K562 (cell line): ENCODE data around the gene MAP1A. TPM values are rescaled to one million over a fixed set of nuclear protein-coding genes. Genes with fewer than 3 reads are reported as not detected.
A peak's percentile ranks its signal among the peaks of the same experiment; 100 is the strongest.

Source experiments
- ATAC-seq: fragments of 200-7000 bp; cut with Tn5 transposase; 3 replicates; pipeline ENCODE4 v1.9.1; 2020; ENCODE audit warnings: moderate library complexity
- BruUV-seq: library from RNA; stranded (reverse); fragments of 400-500 nt; replicated peaks from 2 replicates; lab custom pipeline; 2021; lab: Mats Ljungman, UMichigan
- CTCF ChIA-PET: fragments of 300-600 bp; formaldehyde crosslinking; extraction: SDS; loops from one replicate; lab custom pipeline; 2021; ENCODE audit warnings: low intra/inter-chr PET ratio; lab: Yijun Ruan, JAX
- POLR2A ChIA-PET: fragments of 300-600, 350-650 bp; sonication (Branson Sonifier 250); formaldehyde crosslinking; extraction: SDS; loops from one replicate; lab custom pipeline; 2021; ENCODE audit warnings: antibody characterized with exemption, inconsistent platforms; lab: Yijun Ruan, JAX
- DNase-seq, 4 experiments: peaks; one replicate each; pipeline versions ENCODE4 v3.0.0 to v3.0.0-alpha.2; 2011 to 2018; ENCODE audit warnings: low spot score in 3 of 4, mixed read lengths in 3 of 4; ENCODE audit errors: extremely low read depth in 1 of 4
- FAIRE-seq: peaks from 2 replicates; lab custom pipeline; 2011; peaks lifted over from hg19 to GRCh38; lab: Jason Lieb, UNC
- H2AFZ ChIP-seq: 2 replicates; pipeline ENCODE4 v1.6.0; 2011; ENCODE audit warnings: low read depth, low read length, control low read depth, inconsistent platforms
- H3K27ac ChIP-seq: fragments of 200-600 bp; 3 replicates; pipeline ENCODE4 v1.8.0; 2011; ENCODE audit warnings: low read depth, mild to moderate bottlenecking, control low read depth, inconsistent platforms, low read length, moderate library complexity, mixed read lengths; ENCODE audit errors: extremely low read depth
- H3K27me3 ChIP-seq, 2 experiments: fragments of 300-600 bp in 1 of 2; 2 replicates in 1 of 2; 3 replicates in 1 of 2; pipeline versions ENCODE4 v1.6.0 to v1.8.0; 2011; ENCODE audit warnings: inconsistent platforms in 2 of 2, low read length in 2 of 2, mild to moderate bottlenecking in 1 of 2, mixed read lengths in 1 of 2, moderate library complexity in 1 of 2; ENCODE audit not compliant: control insufficient read depth in 2 of 2, insufficient read depth in 2 of 2
- H3K36me3 ChIP-seq: fragments of 300-600 bp; 3 replicates; pipeline ENCODE4 v1.8.0; 2011; ENCODE audit warnings: mild to moderate bottlenecking, low read length, inconsistent platforms; ENCODE audit not compliant: control insufficient read depth, insufficient read depth
- H3K4me1 ChIP-seq, 2 experiments: fragments of 200-600 bp in 1 of 2; replicated peaks in 1 of 2; 2 replicates in 1 of 2; 3 replicates in 1 of 2; pipeline versions ENCODE4 v1.5.1 to v1.8.0; 2011; ENCODE audit warnings: inconsistent platforms in 2 of 2, low read length in 2 of 2, mild to moderate bottlenecking in 1 of 2, mixed read lengths in 1 of 2, moderate library complexity in 1 of 2; ENCODE audit not compliant: control insufficient read depth in 2 of 2, insufficient read depth in 2 of 2
- H3K4me2 ChIP-seq: 2 replicates; pipeline ENCODE4 v1.6.1; 2011; ENCODE audit warnings: low read length, control low read depth, inconsistent platforms, mixed read lengths; ENCODE audit not compliant: insufficient read depth
- H3K4me3 ChIP-seq: fragments of 200-600 bp; sonication (generic), shearing (Covaris generic); 2 replicates; pipeline ENCODE4 v1.5.1; 2016; ENCODE audit warnings: control low read depth, inconsistent platforms
- H3K79me2 ChIP-seq: fragments of 200-600 bp; 3 replicates; pipeline ENCODE4 v1.8.0; 2011; ENCODE audit warnings: low read length, inconsistent platforms; ENCODE audit not compliant: control insufficient read depth, insufficient read depth
- H3K9ac ChIP-seq, 2 experiments: 2 replicates each; pipeline versions ENCODE4 v1.6.0 to v1.6.1; 2011; ENCODE audit warnings: low read depth in 2 of 2, low read length in 2 of 2, control low read depth in 1 of 2, inconsistent platforms in 1 of 2, mild to moderate bottlenecking in 1 of 2, mixed read lengths in 1 of 2; ENCODE audit not compliant: insufficient read depth in 1 of 2
- H3K9me1 ChIP-seq: one replicate; pipeline ENCODE4 v1.6.0; 2011; ENCODE audit warnings: inconsistent platforms, mild to moderate bottlenecking, low read length, moderate library complexity; ENCODE audit not compliant: control insufficient read depth, insufficient read depth
- H3K9me3 ChIP-seq: replicated peaks from 2 replicates; pipeline ENCODE4 v1.5.1; 2011; ENCODE audit warnings: low read depth, low read length, inconsistent platforms; ENCODE audit not compliant: control insufficient read depth, insufficient read depth
- H4K20me1 ChIP-seq: replicated peaks from 2 replicates; pipeline ENCODE4 v1.6.1; 2011; ENCODE audit warnings: low read length, inconsistent platforms, mixed read lengths; ENCODE audit not compliant: control insufficient read depth, insufficient read depth
- ARNT ChIP-seq, 2 experiments: fragments of 450-650 bp; IDR thresholded peaks; 2 replicates each; pipeline ENCODE4 v1.6.1; 2016; ENCODE audit warnings: mild to moderate bottlenecking in 1 of 2
- DDX20 ChIP-seq: fragments of 450-650 bp; IDR thresholded peaks from 2 replicates; pipeline ENCODE4 v1.6.1; 2016; ENCODE audit warnings: missing genetic modification characterization, low read depth, mild to moderate bottlenecking, missing compliant biosample characterization, moderate library complexity
- FOXA1 ChIP-seq: fragments of 450-650 bp; IDR thresholded peaks from 2 replicates; pipeline ENCODE4 v1.6.1; 2016; ENCODE audit warnings: mild to moderate bottlenecking, borderline replicate concordance
- HDAC6 ChIP-seq: IDR thresholded peaks from 2 replicates; pipeline ENCODE4 v1.6.1; 2012; ENCODE audit warnings: low read depth, mild to moderate bottlenecking, control low read depth, inconsistent platforms, low read length, moderate library complexity
- HNRNPH1 ChIP-seq: fragments of 200-400 bp; formaldehyde crosslinking; optimal IDR thresholded peaks from 2 replicates; pipeline ENCODE3; 2017; ENCODE audit warnings: low read depth, mild to moderate bottlenecking, low read length, moderate library complexity
- IFI16 ChIP-seq: fragments of 250-450 bp; sonication (Bioruptor Pico); IDR thresholded peaks from 2 replicates; pipeline ENCODE4 v2.1.2; 2022; ENCODE audit warnings: mild to moderate bottlenecking, inconsistent platforms
- NFIC ChIP-seq: fragments of 450-650 bp; IDR thresholded peaks from 2 replicates; pipeline ENCODE4 v1.6.1; 2017; ENCODE audit warnings: mild to moderate bottlenecking, inconsistent platforms
- NFIX ChIP-seq: fragments of 250-450 bp; sonication (Bioruptor Pico); IDR thresholded peaks from 2 replicates; pipeline ENCODE4 v1.4.0; 2020; ENCODE audit warnings: low read depth, mild to moderate bottlenecking, moderate library complexity
- NFYB ChIP-seq: IDR thresholded peaks from 2 replicates; pipeline ENCODE4 v1.6.1; 2011; ENCODE audit warnings: mild to moderate bottlenecking, moderate library complexity; ENCODE audit not compliant: insufficient read length; ENCODE audit errors: extremely low read depth
- RBM39 ChIP-seq: fragments of 200-400 bp; formaldehyde crosslinking; optimal IDR thresholded peaks from 2 replicates; pipeline ENCODE3; 2018; ENCODE audit warnings: low read depth, low read length
- SMARCA5 ChIP-seq: fragments of 450-650 bp; IDR thresholded peaks from 2 replicates; pipeline ENCODE4 v1.6.1; 2016
- SOX6 ChIP-seq: fragments of 450-650 bp; IDR thresholded peaks from 2 replicates; pipeline ENCODE4 v1.6.1; 2014; ENCODE audit warnings: mild to moderate bottlenecking
- STAT5A ChIP-seq: IDR thresholded peaks from 2 replicates; pipeline ENCODE4 v1.6.1; 2012; ENCODE audit warnings: low read length, inconsistent platforms, borderline replicate concordance
- TCF7L2 ChIP-seq: fragments of 150-350 bp; IDR thresholded peaks from 2 replicates; pipeline ENCODE4 v1.6.1; 2016; ENCODE audit warnings: low read depth, mild to moderate bottlenecking, low read length, moderate library complexity
- ZNF398 ChIP-seq: fragments of 250-450 bp; sonication (Bioruptor Pico); IDR thresholded peaks from 2 replicates; pipeline ENCODE4 v1.8.0; 2021; ENCODE audit warnings: moderate library complexity, mild to moderate bottlenecking, inconsistent platforms
- WGBS: fragments of 100-300 bp; shearing (Covaris generic); methylation state at CpG from one replicate; pipeline ENCODE4 v1.1.6; 2016; ENCODE audit warnings: low coverage, mixed read lengths; ENCODE audit not compliant: insufficient coverage; ENCODE audit errors: missing lambda C conversion rate; 5-methylcytosine and 5-hydroxymethylcytosine counted together
- in situ Hi-C: fragments of 300-500 bp; cut with MboI; formaldehyde crosslinking; loops from 4 replicates; pipeline ENCODE4 v1.15.0; 2018; ENCODE audit warnings: inconsistent platforms, mixed read lengths
- intact Hi-C: fragments of 100-400 bp; cut with micrococcal nuclease; formaldehyde crosslinking; loops from 2 replicates; pipeline ENCODE4 v1.14.2; 2022
- polyA plus RNA-seq, 8 experiments: library from polyadenylated mRNA; depleted of rRNA in 4 of 8; stranded (reverse) in 5 of 8; unstranded in 3 of 8; fragments of >200 nt; fragmentation: Nextera tagmentation in 2 of 8; fragmentation: Illumina TruSeq in 1 of 8; extraction: Ambion mirVana in 2 of 8; extraction: Trizol in 1 of 8; gene quantifications; 2 replicates each; pipeline versions ENCODE4 v1.2.1 to v1.2.3, GENCODE V29; 2011 to 2014; ENCODE audit warnings: inconsistent platforms in 1 of 8, missing spikeins in 1 of 8
- total RNA-seq, 7 experiments: library from RNA; depleted of rRNA in 6 of 7; stranded (reverse); fragments of >200 nt in 6 of 7; fragmentation: Illumina TruSeq in 2 of 7; extraction: Trizol in 2 of 7; gene quantifications; 2 replicates each; pipeline versions ENCODE4 v1.2.1 to v1.2.3, GENCODE V29; 2011 to 2021; ENCODE audit warnings: low replicate concordance in 1 of 7
- TF ChIP-seq, protein P1 (sequence below): fragments of 150-350 bp; IDR thresholded peaks from 2 replicates; pipeline ENCODE4 v1.6.1; 2014; ENCODE audit warnings: low read depth, mild to moderate bottlenecking, low read length, borderline replicate concordance

Gene MAP1A
- total and polyA plus RNA-seq, 9 of the 15 experiments (the other 6 are each of a cell fraction or from before 2014, with no cell fraction given) = 2.0 to 20.3 (median 7.3) TPM

DNA sequence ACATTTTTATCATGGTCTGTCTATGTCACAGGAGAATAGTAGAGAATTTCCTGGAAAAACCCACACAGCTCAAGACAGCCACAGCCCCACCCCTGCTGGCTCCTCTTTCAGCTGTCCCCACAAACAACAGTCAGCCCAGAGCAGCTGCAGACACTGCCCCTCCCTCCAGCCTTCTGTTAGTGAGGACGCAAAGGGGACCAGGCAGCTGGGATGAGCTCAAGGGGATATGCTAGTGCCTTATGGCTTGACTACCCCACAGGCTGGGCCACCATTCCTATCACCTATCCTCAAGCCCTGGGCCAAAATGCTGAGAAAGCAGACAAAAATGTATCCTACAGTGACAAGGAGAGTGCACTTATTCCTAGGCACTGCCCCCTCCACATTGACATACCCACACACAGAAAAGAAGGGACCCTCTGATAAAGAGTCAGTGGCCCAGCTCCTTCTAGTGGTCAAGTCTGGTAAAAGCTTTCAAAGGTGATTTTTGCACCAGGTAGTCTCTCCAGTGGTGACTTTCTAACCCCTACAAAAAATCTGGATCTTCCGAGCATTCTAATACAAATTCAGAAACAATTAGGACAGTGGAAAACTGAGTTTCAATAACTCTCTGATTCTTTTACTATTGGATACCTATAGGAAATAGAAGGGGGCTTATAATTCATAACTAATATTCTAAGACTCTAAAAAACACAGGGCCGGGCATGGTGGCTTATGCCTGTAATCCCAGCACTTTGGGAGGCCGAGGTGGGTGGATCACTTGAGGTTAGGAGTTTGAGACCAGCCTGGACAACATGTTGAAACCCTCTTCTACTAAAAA is 3.0 kb upstream of the MAP1A start (continued):
- TF ChIP-seq STAT5A = peak; percentile 54

DNA sequence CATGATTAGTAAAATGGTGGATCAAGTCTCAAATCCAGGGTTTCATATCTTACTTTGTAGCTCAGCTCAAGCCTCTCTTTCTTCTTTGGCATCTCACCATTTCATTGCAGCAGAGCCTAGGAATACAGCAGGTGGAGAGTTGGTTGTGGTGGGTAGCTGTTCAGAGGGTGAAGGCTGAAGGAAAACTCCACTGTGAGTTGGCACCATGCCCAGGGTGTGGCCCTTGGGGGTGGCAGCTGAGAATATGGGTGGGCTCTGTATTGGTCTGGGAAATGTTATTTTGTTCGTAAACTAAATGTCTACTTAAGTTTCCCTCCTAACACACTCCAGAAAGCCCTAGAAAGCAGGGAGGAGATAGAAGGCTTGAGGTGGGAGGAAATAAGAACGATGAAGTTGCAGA is 1.7 kb upstream of the MAP1A start:
- WGBS = 51% methylated on average over 2 of the region's 2 CpGs
- Histone ChIP-seq H3K36me3 (peaks cover 5% of the 10 kb centered on the region; the same call in 2 of the 3 replicates), H3K4me1 (peaks cover 55 to 65% of the 10 kb centered on the region in 2 experiments), H2AFZ (no peak overlapping the region), H3K4me2 (no peak overlapping the region), H3K79me2 (peaks cover 24% of the 10 kb centered on the region; the same call in 2 of the 3 replicates), H3K9ac (no peak overlapping the region), H3K4me3 (no peak overlapping the region), H3K9me3 (no peaks in the 10 kb centered on the region), H3K27me3 (no peaks in the 10 kb centered on the region), H3K27ac (no peak overlapping the region), H3K9me1 (no peaks in the 10 kb centered on the region), H4K20me1 (peaks cover 3% of the 10 kb centered on the region; the same call in 1 of the 2 replicates)
- DNase-seq (no peak), FAIRE-seq (no peak), ATAC-seq (no peak)
- CTCF ChIA-PET = no interaction called here
- no TSS peak for BruUV-seq
- intact Hi-C loops (no loop called here), in situ Hi-C loops (no loop called here)
- POLR2A ChIA-PET = interaction anchor here (0.5 to 9.1 kb wide), 4 partner anchors 12 to 283 kb away, joined by 3 to 63 read pairs (median 3); no protein-coding TSS in a partner anchor
- no peak for TF ChIP-seq DDX20 (tag)
- TF ChIP-seq ARNT (IDR thresholded peaks at IDR 0.05) = no peak
- TF ChIP-seq RBM39 = no peak
- 0 out of 2 replicates have a peak, but pooled peaks have one; percentile 3 for TF ChIP-seq NFIX (CRISPR knock-in tag)
- TF ChIP-seq HDAC6 = no peak
- no peak for TF ChIP-seq SOX6
- no peak for TF ChIP-seq FOXA1
- TF ChIP-seq, protein P1, sequence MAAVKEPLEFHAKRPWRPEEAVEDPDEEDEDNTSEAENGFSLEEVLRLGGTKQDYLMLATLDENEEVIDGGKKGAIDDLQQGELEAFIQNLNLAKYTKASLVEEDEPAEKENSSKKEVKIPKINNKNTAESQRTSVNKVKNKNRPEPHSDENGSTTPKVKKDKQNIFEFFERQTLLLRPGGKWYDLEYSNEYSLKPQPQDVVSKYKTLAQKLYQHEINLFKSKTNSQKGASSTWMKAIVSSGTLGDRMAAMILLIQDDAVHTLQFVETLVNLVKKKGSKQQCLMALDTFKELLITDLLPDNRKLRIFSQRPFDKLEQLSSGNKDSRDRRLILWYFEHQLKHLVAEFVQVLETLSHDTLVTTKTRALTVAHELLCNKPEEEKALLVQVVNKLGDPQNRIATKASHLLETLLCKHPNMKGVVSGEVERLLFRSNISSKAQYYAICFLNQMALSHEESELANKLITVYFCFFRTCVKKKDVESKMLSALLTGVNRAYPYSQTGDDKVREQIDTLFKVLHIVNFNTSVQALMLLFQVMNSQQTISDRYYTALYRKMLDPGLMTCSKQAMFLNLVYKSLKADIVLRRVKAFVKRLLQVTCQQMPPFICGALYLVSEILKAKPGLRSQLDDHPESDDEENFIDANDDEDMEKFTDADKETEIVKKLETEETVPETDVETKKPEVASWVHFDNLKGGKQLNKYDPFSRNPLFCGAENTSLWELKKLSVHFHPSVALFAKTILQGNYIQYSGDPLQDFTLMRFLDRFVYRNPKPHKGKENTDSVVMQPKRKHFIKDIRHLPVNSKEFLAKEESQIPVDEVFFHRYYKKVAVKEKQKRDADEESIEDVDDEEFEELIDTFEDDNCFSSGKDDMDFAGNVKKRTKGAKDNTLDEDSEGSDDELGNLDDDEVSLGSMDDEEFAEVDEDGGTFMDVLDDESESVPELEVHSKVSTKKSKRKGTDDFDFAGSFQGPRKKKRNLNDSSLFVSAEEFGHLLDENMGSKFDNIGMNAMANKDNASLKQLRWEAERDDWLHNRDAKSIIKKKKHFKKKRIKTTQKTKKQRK = no peak
- no peak for TF ChIP-seq SMARCA5
- TF ChIP-seq TCF7L2 = no peak
- no peak for TF ChIP-seq IFI16
- TF ChIP-seq HNRNPH1 = no peak
- no peak for TF ChIP-seq NFYB
- no peak for TF ChIP-seq ZNF398
- TF ChIP-seq NFIC = peak; percentile 69
